Measurements from ENCODE around the gene TSPAN31. TPM values are rescaled to one million over a fixed set of nuclear protein-coding genes. Genes with fewer than 3 reads are reported as not detected.

Gene TSPAN31
- total and polyA plus RNA-seq, 2 of the 8 experiments (the other 6 are each of a cell fraction or from before 2014, with no cell fraction given): 15.8 to 31.4 TPM

DNA sequence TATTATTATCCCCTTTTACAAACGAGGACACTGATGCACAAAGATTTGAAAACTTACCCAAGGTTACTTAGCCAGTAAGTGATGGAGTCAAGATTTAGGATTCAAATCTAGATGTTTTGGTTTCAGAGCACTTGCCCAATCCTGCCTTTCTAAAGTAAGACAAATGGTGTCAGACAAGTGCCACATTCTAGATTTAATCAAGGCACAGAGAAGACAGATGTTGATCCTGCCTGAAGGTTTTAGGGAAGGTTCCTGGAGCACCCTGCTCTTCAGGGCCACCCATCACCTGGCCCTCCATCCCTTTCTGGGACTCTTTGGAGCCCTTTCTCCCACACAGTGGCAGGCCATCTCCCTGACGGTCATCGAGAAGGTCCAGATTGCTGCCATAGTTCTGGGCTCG, 12.9 kb downstream of the TSPAN31 start:
- Histone ChIP-seq H3K36me3 (ENCODE audit: control insufficient read depth in 2 of 4, insufficient read depth in 4 of 4, low read length in 3 of 4) (peaks cover 0 to 4% (median 0%) of the 10 kb centered on the region in 4 experiments; a peak in 2 of 8 replicates), H3K23ac (ENCODE audit: insufficient read length) (no peak overlapping the region), H2BK20ac (ENCODE audit: low read length) (no peak overlapping the region), H3K23me2 (ENCODE audit: low read depth, low read length) (peaks cover 7% of the 10 kb centered on the region), H4K5ac (ENCODE audit: insufficient read length, low read depth, low read length) (no peak overlapping the region), H2AK5ac (ENCODE audit: low read depth, low read length) (no peak overlapping the region), H3K27ac (ENCODE audit: low read depth, low read length) (no peak overlapping the region), H3K18ac (ENCODE audit: extremely low read depth, low read length) (no peak overlapping the region), H3K56ac (replicated peaks; ENCODE audit: insufficient read length, low read depth, low read length) (no peak overlapping the region), H3K27me3 (replicated peaks in 1 of 4; ENCODE audit: control insufficient read depth in 3 of 4, extremely low read depth in 1 of 4, insufficient read depth in 3 of 4, low read length in 3 of 4) (peaks cover 8 to 33% (median 26%) of the 10 kb centered on the region in 4 experiments), H3K9me3 (ENCODE audit: insufficient read depth in 2 of 2, low read depth in 1 of 2, low read length in 1 of 2) (no peaks in the 10 kb centered on the region), H3K4ac (replicated peaks; ENCODE audit: insufficient read length, low read depth, low read length) (no peak overlapping the region), H3K9ac (replicated peaks in 1 of 4; ENCODE audit: extremely low read depth in 1 of 4, low read depth in 3 of 4, low read length in 3 of 4) (no peak overlapping the region), H4K91ac (replicated peaks; ENCODE audit: insufficient read length, low read length) (no peak overlapping the region), H3K4me3 (ENCODE audit: extremely low read depth in 1 of 4, insufficient read depth in 2 of 4, low read depth in 3 of 4, low read length in 4 of 4) (no peak overlapping the region), H2AFZ (ENCODE audit: low read length) (no peak overlapping the region), H2BK15ac (ENCODE audit: low read length) (no peak overlapping the region), H3K4me2 (ENCODE audit: insufficient read depth in 1 of 2, low read depth in 2 of 2, low read length in 2 of 2) (no peak overlapping the region; a peak in 1 of 4 replicates), H3K4me1 (replicated peaks in 1 of 4; ENCODE audit: control insufficient read depth in 3 of 4, insufficient read depth in 4 of 4, low read length in 3 of 4) (peaks cover 0 to 19% (median 6%) of the 10 kb centered on the region in 4 experiments; a peak in 6 of 7 replicates), H2BK5ac (ENCODE audit: low read depth, low read length) (no peak overlapping the region), H3K79me1 (ENCODE audit: low read depth, low read length) (no peaks in the 10 kb centered on the region), H4K20me1 (replicated peaks in 1 of 2; ENCODE audit: control insufficient read depth in 1 of 2, insufficient read depth in 2 of 2, low read length in 2 of 2) (peaks cover 3 to 15% of the 10 kb centered on the region in 2 experiments), H2BK12ac (ENCODE audit: low read depth, low read length) (no peak overlapping the region), H3K14ac (ENCODE audit: insufficient read length) (no peak overlapping the region), H2BK120ac (replicated peaks; ENCODE audit: low read depth, low read length) (no peak overlapping the region), H4K8ac (ENCODE audit: extremely low read depth, insufficient read depth, low read length) (no peak overlapping the region), H3K79me2 (ENCODE audit: control insufficient read depth in 1 of 2, insufficient read depth in 2 of 2, low read length in 2 of 2) (no peaks in the 10 kb centered on the region)
- no peak for DNase-seq (ENCODE audit: low read depth in 1 of 2, low spot score in 2 of 2)
- 86% methylated on average over 4 of the region's 4 CpGs; no CpG with 5 or more reads in 1 of the 2 experiments for WGBS, 2 experiments (ENCODE audit: extremely low coverage in 1 of 2, insufficient coverage in 1 of 2, insufficient read length in 1 of 2, insufficient replicate concordance in 2 of 2, low coverage in 1 of 2, low lambda C conversion rate in 2 of 2, missing lambda C conversion rate in 1 of 2)
- ChIA-PET CTCF (ENCODE audit: partially characterized antibody) (interaction anchor here (0.6 to 2.2 kb wide), 6 partner anchors 10 to 816 kb away, joined by 3 to 40 read pairs (median 4); partner anchors contain the start of genes CYP27B1 and PIP4K2C), POLR2A (ENCODE audit: partially characterized antibody) (interaction anchor here (1.1 to 2.0 kb wide), 2 partner anchors 15 to 57 kb away, joined by 4 to 11 read pairs; partner anchors contain the start of genes EEF1AKMT3 and METTL1)
- FAIRE-seq: no peak
- TF ChIP-seq KDM4A (IDR thresholded peaks at IDR 0.05; ENCODE audit: low read depth, low read length, severe bottlenecking) (no peak), CEBPB (IDR thresholded peaks at IDR 0.05; ENCODE audit: low read depth, low read length) (no peak), FOSL1 (IDR thresholded peaks at IDR 0.05; ENCODE audit: insufficient read depth, low read depth, low read length) (no peak), CBX8 (IDR thresholded peaks at IDR 0.05; ENCODE audit: borderline replicate concordance, low read depth, low read length) (no peak), SAP30 (IDR thresholded peaks at IDR 0.05; ENCODE audit: insufficient read depth, insufficient replicate concordance, low read length) (no peak), POU5F1 (IDR thresholded peaks at IDR 0.05; ENCODE audit: low read depth, low read length) (no peak), PHF8 (conservative IDR thresholded peaks at IDR 0.05; ENCODE audit: low read depth, low read length) (no peak), TAF1 (IDR thresholded peaks at IDR 0.05; ENCODE audit: low read depth, low read length) (no peak), ZNF274 (IDR thresholded peaks at IDR 0.05; ENCODE audit: borderline replicate concordance, extremely low read depth, low read length) (no peak), RBBP5 (IDR thresholded peaks at IDR 0.05; ENCODE audit: borderline replicate concordance, low read depth, low read length) (no peak)
- TF ChIP-seq, protein P1, sequence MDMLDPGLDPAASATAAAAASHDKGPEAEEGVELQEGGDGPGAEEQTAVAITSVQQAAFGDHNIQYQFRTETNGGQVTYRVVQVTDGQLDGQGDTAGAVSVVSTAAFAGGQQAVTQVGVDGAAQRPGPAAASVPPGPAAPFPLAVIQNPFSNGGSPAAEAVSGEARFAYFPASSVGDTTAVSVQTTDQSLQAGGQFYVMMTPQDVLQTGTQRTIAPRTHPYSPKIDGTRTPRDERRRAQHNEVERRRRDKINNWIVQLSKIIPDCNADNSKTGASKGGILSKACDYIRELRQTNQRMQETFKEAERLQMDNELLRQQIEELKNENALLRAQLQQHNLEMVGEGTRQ (IDR thresholded peaks at IDR 0.05; ENCODE audit: low read length): no peak
- TF ChIP-seq, protein P2, sequence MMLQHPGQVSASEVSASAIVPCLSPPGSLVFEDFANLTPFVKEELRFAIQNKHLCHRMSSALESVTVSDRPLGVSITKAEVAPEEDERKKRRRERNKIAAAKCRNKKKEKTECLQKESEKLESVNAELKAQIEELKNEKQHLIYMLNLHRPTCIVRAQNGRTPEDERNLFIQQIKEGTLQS (IDR thresholded peaks at IDR 0.05; ENCODE audit: insufficient read depth, low read depth, low read length): no peak

Data from H1 (cell line).